GM13976 (cell line): Measurements from ENCODE around the gene CCBE1.

Experiments used
- DNase-seq: peaks from one replicate; pipeline ENCODE4 v3.0.0; 2012; ENCODE audit warnings: low spot score
- CTCF ChIP-seq: IDR thresholded peaks from 2 replicates; pipeline ENCODE4 v1.5.1; 2012; ENCODE audit warnings: borderline replicate concordance, mild to moderate bottlenecking; ENCODE audit not compliant: insufficient read depth; ENCODE audit errors: extremely low read depth, missing control alignments, control extremely low read depth
- in situ Hi-C: fragments of 300-500 bp; cut with MboI; formaldehyde crosslinking; loops from one replicate; pipeline ENCODE4 v1.12.0; 2022; ENCODE audit warnings: low sequenced_read_pairs, mixed read lengths, inconsistent platforms; ENCODE audit not compliant: unreplicated experiment

Gene CCBE1

DNA sequence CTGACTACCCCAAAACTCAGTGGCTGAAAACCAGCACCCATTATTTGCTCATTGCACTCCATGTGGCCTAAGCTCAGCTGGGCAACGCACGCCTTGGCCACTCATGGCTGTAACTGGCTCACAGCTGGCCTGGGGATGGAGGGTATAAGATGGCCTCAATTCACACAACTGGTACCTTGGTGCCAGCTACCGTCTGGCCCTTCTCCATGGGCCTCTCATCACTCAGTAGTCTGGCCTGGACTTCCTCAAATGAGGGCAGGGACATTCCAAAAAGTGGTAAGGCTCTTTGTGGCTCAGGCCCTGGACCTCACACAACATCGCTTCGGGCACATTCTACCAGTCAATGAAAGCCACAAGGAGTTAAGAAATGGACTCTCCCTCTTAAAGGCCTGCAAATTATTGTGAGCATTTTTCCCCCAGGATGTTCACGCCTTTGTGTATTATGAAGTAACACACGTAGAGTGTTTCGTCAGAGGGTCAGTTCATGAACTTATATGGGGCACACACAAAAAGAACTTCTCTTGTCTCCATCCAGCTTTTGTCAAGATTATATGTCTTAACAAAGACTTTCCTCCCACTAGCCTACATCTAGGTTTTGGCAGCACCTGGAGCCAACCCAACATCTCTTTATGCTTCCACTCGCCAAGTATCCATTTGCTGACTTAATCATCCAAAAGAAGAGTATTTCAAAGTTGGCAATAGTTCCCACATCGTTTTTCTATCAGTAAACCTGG lies 145.2 kb downstream of the CCBE1 start:
- no peak for DNase-seq
- in situ Hi-C loops: no loop called here
- no peak for TF ChIP-seq CTCF

GRCh38 chr18:59550174-59550516 lies 147.1 kb downstream of the CCBE1 start:
- in situ Hi-C loops: no loop called here
- no peak for TF ChIP-seq CTCF
- DNase-seq: no peak

DNA sequence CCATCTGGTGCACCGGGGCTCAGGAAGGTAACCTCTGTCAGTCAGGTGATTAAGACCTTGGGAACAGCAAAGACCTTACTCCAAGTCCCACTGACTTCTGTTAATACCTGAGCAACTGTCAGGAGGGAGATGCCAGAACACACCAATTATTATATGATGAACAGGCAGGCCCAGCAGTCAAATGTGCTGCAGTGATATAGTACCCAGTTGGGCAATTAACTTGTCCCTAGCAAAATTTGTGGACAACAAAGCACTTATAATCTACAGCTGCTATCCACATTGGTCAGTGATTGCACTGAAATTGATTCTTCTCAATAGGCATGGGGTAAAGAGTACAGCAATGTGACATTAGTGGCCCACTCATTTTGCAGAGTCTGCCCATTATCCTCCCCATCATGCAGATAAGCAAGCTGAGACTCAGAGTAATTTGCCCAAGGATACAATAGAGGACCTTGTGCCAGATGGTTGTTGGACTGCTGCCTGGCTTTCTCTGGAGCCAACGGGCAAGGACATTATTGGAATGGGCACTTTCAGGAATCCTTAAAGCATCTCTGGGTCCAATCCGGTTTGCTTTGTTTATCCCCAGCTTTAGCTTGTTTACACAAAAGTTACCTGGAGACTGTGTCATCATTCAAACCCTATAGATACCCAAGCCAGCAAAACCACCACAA lies 147.6 kb downstream of the CCBE1 start:
- TF ChIP-seq CTCF: no peak
- in situ Hi-C loops: no loop called here
- no peak for DNase-seq

- in situ Hi-C loops: no loop called here
- no peak for TF ChIP-seq CTCF
- DNase-seq: no peak
Measured at GRCh38 chr18:59547581-59548182, 149.5 kb downstream of the CCBE1 start.

DNA sequence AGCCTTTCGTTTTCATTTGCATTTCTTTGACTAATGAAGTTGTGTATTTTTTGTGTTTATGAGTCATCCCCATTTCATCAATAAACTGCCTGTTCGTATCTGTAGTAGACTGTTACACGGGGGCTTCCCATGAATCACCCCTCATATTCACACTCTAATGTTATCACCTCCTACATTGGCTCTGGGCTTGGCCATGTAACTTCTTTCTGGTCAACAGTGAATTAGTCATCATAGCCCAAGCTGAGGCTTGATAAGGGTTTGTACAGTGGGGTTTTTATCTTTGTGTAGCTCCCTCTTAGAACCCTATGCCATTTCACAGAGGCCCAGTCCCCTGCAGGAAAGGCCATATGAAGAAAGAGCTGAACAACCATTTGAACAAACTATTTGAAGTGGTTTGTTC lies 151.0 kb downstream of the CCBE1 start:
- no peak for TF ChIP-seq CTCF
- no peak for DNase-seq
- in situ Hi-C loops: no loop called here

DNA sequence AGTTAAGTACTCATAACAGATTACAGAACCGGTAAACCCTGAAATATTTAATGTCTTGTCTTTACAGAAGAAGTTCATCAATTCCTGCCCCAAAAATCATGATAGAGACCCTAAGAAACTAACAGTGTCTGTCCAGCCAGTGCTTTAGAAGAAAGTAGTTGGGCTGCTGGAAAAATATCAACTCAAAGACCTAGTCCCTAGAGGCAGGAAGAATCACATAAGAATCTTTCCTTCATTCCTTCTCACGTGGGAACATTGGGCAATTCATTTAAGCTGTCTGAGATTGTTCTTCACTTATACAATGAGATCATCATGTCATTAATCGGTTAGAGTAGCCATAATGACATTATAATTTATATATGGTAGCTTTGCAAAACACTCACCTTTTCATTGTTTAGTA lies 156.4 kb downstream of the CCBE1 start:
- TF ChIP-seq CTCF: no peak
- in situ Hi-C loops: no loop called here
- no peak for DNase-seq
